GM19324 (cell line): ENCODE data around the gene LDLR.
"Not testable (repeated sequence)": the region's sequence is repeated elsewhere in the genome, so short reads cannot be mapped to it uniquely, and the experiment has no call there.

Experiments
- ATAC-seq: cut with Tn5 transposase; IDR thresholded peaks from one replicate; pipeline ENCODE4 v1.9.1; 2021; ENCODE audit warnings: mild to moderate bottlenecking, moderate library complexity; ENCODE audit not compliant: unreplicated experiment, low FRiP score

The LDLR gene

DNA sequence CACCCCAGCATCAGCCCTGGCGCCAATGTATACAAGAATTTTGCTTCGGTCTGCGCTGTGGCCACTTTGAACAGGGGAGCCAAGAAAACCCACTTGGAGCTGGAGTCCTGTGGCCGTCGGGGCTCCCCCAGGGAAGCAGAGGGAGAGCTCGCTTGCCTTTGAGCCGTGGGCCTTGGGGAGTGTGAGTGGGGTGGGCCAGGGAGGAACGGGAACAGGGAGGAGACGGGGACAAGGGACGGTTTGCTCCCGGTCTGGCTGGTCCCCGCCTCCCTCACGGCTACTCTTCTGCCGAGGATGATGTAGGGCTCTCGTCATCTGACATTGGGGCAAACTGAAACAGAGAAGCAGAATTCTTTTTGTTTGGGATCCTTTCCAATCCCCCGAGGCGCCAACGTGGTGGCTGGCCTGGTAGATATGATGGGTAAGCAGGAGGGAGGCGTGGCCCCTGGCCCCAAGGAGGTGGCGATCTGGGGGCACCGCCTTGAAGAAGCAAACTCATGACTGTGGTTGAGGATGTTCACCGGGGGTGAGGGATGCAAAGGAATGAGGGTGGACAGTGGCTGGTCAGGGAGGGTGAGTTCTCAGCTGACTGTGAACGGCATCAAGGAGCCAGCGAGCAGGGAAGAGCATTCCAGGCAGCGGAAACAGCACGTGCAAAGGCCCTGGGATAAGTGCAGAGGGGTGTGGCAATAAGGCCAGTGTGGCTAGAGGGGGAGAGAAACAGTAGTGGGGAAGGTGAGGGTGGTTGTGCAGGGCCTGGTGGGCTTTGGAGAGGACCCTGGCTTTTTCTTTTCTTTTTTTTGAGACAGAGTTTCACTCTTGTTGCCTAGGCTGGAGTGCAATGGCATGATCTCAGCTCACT, 77.2 kb downstream of the LDLR start:
- no peak for ATAC-seq

GRCh38 chr19:11168568-11168967, 79.3 kb downstream of the LDLR start:
- ATAC-seq, result no peak

DNA sequence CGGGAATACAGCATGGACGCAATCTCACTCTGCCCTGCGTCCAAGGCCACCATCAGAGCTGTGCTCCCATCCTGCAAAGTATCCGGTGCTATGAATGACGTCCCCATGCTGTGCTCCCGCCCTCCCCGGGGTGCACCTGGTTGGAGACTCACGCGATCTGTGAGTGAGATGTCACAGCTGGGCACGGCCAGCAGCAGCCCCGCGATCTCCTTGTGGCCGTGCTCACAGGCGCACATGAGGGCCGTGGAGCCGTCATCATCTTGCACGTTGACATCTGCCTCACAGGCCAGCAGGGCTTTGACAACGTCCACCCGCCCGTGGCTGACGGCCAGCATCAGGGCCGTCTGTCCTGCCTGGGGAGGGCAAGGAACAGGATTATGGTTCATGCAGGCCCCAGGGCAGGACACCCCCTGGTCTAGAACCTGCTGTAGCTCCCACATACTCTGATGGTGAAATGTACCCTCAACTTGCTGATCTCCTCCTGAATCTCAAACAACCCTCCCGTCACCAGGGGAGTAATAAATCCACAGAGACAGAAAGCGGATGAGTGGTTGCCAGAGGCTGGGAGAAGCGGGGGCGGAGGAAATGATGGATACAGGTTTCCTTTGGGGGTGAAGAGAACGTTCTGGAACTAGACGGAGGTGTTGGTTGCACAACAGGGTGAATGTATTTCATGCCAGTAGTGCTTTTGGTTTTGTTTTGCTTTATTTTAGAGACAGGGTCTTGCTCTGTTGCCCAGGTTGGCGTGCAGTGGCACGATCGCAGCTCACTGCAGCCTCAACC, 80.8 kb downstream of the LDLR start:
- no peak for ATAC-seq

- no peak for ATAC-seq
Measured at GRCh38 chr19:11171144-11171543, 81.9 kb downstream of the LDLR start.

DNA sequence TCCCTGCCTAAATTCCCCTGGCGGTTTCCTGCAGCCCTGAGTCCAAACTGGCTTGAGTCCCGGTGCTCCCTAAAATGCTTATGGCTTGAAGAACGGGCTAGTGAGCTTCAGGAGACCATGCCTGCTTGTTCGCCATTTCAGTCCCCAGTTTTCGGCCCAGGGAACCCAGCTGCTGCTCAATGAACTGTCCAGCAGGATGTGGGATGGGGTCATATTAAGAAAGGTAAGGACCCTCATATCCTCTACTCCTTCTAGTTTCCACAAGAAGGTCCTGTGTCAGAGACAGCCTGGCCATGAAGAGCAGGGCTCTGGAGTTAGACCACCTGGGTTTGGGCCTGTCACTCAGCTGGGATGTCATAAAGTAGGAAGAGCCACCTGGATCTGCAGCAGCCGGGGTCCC, 83.3 kb downstream of the LDLR start:
- ATAC-seq, result no peak

DNA sequence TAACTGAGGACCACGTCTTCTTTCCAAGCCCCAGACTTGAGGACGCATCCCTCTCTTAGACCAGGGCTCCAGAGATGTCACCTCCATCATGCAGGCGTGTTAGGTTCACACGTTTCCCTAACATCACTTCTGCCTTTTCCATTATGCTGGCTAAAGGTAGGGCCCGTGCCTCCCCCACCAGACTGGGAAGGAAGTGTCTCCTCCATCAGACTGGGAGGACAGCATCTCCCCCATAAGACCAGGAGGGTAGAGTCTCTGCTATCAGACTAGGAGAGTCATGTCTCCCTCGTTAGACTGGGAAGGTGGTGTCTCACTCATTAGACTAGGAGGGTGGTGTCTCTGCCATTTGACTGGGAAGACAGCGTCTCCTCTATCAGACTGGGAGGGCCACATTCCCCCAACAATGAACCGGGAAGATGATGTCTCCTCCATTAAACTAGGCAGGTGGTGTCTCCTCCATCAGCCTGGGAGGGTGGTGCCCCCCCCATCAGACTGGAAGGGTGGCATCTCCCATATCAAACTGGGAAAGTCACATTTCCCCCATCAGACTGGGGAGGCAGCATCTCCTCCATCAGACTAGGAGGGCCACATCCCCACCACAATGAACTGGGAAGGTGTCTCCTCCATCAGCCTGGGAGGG, 84.4 kb downstream of the LDLR start:
- no peak for ATAC-seq

DNA sequence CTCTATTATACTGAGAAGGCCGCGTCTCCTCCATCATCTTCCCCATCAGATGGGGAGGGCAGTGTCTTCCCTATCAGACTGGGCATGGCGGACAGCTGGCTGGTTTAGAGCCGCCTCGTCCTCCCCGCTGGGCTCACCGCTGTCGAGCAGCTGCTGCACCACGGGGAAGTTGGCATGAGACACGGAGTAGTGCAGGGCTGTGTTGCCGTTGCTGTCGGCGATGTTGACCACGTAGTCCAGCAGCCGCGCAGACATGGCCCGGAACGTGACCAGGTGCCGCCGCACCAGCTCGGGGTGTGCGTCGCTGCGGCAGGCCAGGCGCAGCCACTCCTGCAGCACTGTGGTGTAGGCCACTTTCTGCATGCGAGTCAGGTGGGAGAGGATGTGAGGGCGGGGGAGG, 85.1 kb downstream of the LDLR start:
- no peak for ATAC-seq

DNA sequence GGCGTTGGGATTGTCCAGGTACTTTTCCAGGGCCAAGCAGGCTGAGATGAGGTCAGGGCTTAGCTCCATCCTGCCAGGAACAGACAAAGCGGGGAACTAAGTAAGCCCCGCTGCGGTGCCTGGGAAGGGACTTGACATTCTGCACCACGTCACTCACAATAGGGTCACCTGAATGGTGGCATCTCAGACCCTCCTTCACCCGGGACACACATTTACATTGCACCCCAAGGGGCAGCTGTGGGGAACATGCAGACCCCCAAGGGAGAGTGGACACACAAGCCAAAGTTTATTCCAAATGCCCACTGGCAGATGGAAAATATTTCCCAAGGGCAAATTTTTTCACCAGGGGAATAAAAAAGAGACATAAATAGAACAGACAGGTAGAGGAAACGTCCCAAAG, 86.7 kb downstream of the LDLR start:
- ATAC-seq, result no peak

DNA sequence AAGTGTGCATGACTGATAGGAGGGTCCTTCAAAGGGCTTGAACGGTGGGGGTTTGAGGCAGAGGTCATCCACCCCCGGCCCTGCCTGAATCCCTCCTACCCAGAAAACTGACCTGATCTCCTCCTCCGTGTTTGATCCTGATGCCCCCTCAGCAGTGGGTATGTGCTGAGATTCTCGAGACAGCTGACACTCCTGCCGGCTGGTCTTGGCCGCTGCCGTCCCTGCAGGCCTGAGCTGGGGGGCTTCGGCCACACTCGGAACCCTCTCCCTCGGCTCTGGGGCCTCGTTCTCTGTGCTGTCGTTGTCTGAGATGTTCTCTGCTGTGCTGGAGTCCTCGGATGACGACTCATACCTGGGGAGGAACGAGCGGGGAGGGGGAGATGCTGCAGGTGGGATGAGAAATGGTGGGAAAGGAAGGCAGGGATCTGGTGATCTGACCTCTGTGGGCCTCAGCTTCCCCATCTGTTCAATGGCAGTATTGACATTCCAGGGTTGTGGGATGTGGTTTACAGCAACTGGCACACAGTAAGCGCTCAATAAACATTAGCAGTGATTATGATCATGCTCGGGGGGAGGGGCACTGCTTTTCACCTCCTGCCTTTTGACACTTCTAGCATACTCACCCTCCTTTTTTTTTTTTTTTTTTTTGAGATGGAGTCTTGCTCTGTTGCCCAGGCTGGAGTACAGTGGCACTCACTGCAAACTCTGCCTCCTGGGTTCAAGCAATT, 87.4 kb downstream of the LDLR start:
- ATAC-seq, result no peak

- no peak for ATAC-seq
Measured at GRCh38 chr19:11177592-11177991, 88.3 kb downstream of the LDLR start.

- ATAC-seq, result not testable (repeated sequence)
Measured at GRCh38 chr19:11179145-11179465, 89.8 kb downstream of the LDLR start.

DNA sequence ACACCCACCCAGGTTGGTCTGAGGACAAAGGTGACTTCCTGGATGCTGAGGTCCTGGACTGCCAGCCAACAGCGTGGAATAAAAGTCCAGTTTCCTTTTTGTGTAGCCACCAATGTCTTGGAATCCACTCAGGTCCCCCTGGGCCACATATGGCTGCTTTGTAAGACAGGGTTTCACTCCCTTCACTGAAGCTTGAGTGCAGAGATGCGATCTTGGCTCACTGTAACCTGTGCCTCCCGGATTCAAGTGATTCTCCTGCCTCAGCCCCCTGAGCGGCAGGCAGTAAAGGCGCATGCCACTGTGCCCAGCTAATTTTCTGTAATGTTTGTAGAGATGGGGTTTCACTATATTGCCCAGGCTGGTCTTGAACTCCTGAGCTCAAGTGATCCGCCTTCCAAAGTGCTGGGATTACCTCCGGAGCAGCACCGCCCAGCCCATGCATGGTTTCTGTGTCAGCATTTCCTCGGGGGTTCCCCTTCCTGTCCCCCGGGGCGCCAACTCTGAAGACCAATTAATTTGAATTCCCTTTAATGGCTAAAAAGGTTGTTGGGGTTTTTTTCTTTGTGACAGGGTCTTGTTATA, 90.5 kb downstream of the LDLR start:
- ATAC-seq, result peak; percentile 62

GRCh38 chr19:11180346-11180745, 91.1 kb downstream of the LDLR start:
- no peak for ATAC-seq

GRCh38 chr19:11180975-11181374, 91.7 kb downstream of the LDLR start:
- ATAC-seq, result not testable (repeated sequence)

GRCh38 chr19:11181488-11181887, 92.2 kb downstream of the LDLR start:
- no peak for ATAC-seq
